Measurements from ENCODE around the gene LRRFIP2.

- TF ChIP-seq EZH2 (IDR thresholded peaks at IDR 0.05) (no peak), CTCF (IDR thresholded peaks at IDR 0.05) (no peak), EZH2phosphoT487 (IDR thresholded peaks at IDR 0.05) (no peak)
Observed at GRCh38 chr3:37115446-37115845, 58.9 kb downstream of the LRRFIP2 start.
